GM19193 (cell line): ENCODE measurements around the gene TMCO4.

ENCODE experiments used
- POLR2A ChIP-seq: IDR thresholded peaks from 4 replicates; pipeline ENCODE4 v1.6.1; 2011; ENCODE audit not compliant: insufficient read depth, insufficient read length; ENCODE audit errors: extremely low read depth

TMCO4 gene

GRCh38 chr1:19814681-19815503 lies 15.2 kb upstream of the TMCO4 start, which contains the start of gene RNF186:
Gene RNF186 (minus strand): TSS chr1:19815283. CDS start chr1:19815101, 182 bp downstream.
- TF ChIP-seq POLR2A: no peak

- no peak for TF ChIP-seq POLR2A
Measured at GRCh38 chr1:19814244-19814661, 14.5 kb upstream of the TMCO4 start.

- TF ChIP-seq POLR2A: no peak
Measured at GRCh38 chr1:19813643-19813960, 13.9 kb upstream of the TMCO4 start.

- TF ChIP-seq POLR2A: no peak
Measured at GRCh38 chr1:19812875-19813642, 13.3 kb upstream of the TMCO4 start.

- TF ChIP-seq POLR2A: no peak
Measured at GRCh38 chr1:19811206-19811851, 11.6 kb upstream of the TMCO4 start.

GRCh38 chr1:19809044-19809750 lies 9.5 kb upstream of the TMCO4 start:
- no peak for TF ChIP-seq POLR2A

GRCh38 chr1:19808351-19808750 lies 8.6 kb upstream of the TMCO4 start:
- TF ChIP-seq POLR2A: no peak

- no peak for TF ChIP-seq POLR2A
Measured at GRCh38 chr1:19804831-19805251, 5.1 kb upstream of the TMCO4 start.

GRCh38 chr1:19802269-19802668 lies 2.6 kb upstream of the TMCO4 start:
- TF ChIP-seq POLR2A: no peak

GRCh38 chr1:19800076-19800804 lies 524 bp upstream of the TMCO4 start:
- TF ChIP-seq POLR2A: no peak

GRCh38 chr1:19798486-19799229 lies 1.1 kb downstream of the TMCO4 start:
- no peak for TF ChIP-seq POLR2A

GRCh38 chr1:19797827-19798226 lies 1.9 kb downstream of the TMCO4 start:
- no peak for TF ChIP-seq POLR2A

GRCh38 chr1:19794583-19794982 lies 5.1 kb downstream of the TMCO4 start:
- no peak for TF ChIP-seq POLR2A
